ENCODE data around the gene BCLAF1.

Gene BCLAF1

DNA sequence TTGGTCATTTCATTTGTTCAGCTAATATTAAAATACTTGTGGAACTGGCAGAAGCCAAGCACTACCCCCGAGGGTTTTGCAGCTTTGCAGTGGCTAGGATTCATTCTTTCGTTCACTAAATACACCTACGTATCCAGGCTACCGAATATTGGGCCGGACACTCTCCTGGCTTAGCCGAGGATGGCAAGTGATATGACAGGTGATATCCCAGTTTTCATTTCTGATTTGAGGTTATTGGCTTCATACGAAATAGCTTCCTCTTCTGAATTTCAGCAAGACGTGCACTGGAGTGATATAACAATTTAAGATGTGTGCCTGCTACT is 39.0 kb downstream of the BCLAF1 start:
- no peak for TF ChIP-seq EZH2phosphoT487 (IDR thresholded peaks at IDR 0.05; ENCODE audit: borderline replicate concordance, low read length)
- TF ChIP-seq, protein P1, sequence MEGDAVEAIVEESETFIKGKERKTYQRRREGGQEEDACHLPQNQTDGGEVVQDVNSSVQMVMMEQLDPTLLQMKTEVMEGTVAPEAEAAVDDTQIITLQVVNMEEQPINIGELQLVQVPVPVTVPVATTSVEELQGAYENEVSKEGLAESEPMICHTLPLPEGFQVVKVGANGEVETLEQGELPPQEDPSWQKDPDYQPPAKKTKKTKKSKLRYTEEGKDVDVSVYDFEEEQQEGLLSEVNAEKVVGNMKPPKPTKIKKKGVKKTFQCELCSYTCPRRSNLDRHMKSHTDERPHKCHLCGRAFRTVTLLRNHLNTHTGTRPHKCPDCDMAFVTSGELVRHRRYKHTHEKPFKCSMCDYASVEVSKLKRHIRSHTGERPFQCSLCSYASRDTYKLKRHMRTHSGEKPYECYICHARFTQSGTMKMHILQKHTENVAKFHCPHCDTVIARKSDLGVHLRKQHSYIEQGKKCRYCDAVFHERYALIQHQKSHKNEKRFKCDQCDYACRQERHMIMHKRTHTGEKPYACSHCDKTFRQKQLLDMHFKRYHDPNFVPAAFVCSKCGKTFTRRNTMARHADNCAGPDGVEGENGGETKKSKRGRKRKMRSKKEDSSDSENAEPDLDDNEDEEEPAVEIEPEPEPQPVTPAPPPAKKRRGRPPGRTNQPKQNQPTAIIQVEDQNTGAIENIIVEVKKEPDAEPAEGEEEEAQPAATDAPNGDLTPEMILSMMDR (IDR thresholded peaks at IDR 0.05; ENCODE audit: low read depth, low read length, poor library complexity, severe bottlenecking): no peak

DNA sequence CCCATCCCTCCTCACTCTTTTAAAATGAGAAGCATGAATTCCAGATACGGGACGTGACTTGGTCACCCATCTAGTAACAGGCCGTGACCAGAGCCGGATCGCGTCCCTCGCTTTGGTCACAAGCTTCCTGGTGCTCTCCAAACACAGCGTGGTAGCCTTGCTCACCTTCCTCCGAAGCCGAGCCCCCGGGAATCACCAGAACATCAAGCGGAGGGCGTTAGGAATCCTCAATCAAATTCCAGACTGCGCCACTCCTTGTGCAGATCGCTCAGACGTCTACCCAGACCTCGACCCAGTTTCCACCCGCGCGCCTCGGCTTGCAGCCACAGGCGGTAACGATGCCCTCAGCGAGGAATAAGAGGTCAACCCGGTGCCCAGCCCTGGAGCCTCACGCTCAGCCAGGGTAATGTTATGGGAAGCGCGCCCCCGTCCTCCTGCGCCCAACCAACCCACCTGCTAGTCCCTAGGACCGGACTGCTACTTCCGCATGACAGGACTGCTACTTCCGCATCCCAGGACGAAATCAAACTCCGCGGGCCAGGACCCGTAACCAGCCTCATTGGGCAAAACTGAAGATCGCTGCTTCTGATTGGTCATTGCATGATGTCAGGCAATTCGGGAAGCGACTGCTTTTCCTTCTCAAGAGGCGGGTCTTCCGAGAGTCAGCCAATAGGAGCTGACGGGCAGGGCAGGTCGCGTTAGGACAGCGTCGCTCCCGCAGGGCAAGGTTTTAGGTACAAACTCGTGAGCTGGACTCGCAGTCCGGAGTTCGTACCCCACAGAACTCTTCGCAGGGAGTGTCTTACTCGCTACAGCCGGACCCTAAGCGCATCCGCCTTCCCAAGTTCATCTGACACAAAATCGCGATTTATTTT is 39.6 kb downstream of the BCLAF1 start, which contains the start of gene MTFR2:
Gene MTFR2 (minus strand): TSS at position 501 of the 875 bp plus-strand sequence. CDS start 1,212 bp downstream, outside the sequence.
- TF ChIP-seq, protein P1 (IDR thresholded peaks at IDR 0.05; ENCODE audit: low read depth, low read length, poor library complexity, severe bottlenecking): no peak
- no peak for TF ChIP-seq EZH2phosphoT487 (IDR thresholded peaks at IDR 0.05; ENCODE audit: borderline replicate concordance, low read length)
- peak within 1 kb of the TSS; percentile 99 for H3K4me3 ChIP-seq (ENCODE audit: low read length)
- no peaks in the 10 kb centered on the region for H3K27me3 ChIP-seq (ENCODE audit: control insufficient read depth, low read length)
- no peaks in the 10 kb centered on the region for H3K9me2 ChIP-seq (replicated peaks; ENCODE audit: control insufficient read depth, low read length)
- peaks cover 3% of the 10 kb centered on the region; the same call in 1 of the 2 replicates for H3K9me3 ChIP-seq (ENCODE audit: control insufficient read depth, insufficient read depth, low read length)
- peaks cover 39% of the 10 kb centered on the region for H3F3A ChIP-seq (ENCODE audit: control insufficient read depth, insufficient read depth)
- peak within 1 kb of the TSS; percentile 94 for H3K4me2 ChIP-seq (ENCODE audit: low read length)
- peaks cover 26% of the 10 kb centered on the region for H3K4me1 ChIP-seq (ENCODE audit: control insufficient read depth, low read length)
- H4K20me1 ChIP-seq (ENCODE audit: control insufficient read depth, insufficient read depth, low read depth, low read length): no peaks in the 10 kb centered on the region
- H3K36me3 ChIP-seq (ENCODE audit: control insufficient read depth, low read length): peaks cover 49% of the 10 kb centered on the region
- H3K79me2 ChIP-seq (ENCODE audit: control insufficient read depth, low read length): peaks cover 51% of the 10 kb centered on the region
- H3K27ac ChIP-seq (ENCODE audit: low read depth, low read length): peak within 1 kb of the TSS; percentile 51

More for the DNA sequence above, 39.0 kb downstream of the BCLAF1 start:
- Histone ChIP-seq H3K27me3 (ENCODE audit: control insufficient read depth, low read length) (no peaks in the 10 kb centered on the region), H3K4me2 (ENCODE audit: low read length) (peak overlapping the region; percentile 94), H3K36me3 (ENCODE audit: control insufficient read depth, low read length) (peaks cover 43% of the 10 kb centered on the region), H3K9me3 (ENCODE audit: control insufficient read depth, insufficient read depth, low read length) (peaks cover 3% of the 10 kb centered on the region; the same call in 1 of the 2 replicates), H3K9me2 (replicated peaks; ENCODE audit: control insufficient read depth, low read length) (no peaks in the 10 kb centered on the region), H3K27ac (ENCODE audit: low read depth, low read length) (peak overlapping the region; percentile 24), H3K4me1 (ENCODE audit: control insufficient read depth, low read length) (peaks cover 26% of the 10 kb centered on the region), H3K79me2 (ENCODE audit: control insufficient read depth, low read length) (peaks cover 45% of the 10 kb centered on the region), H4K20me1 (ENCODE audit: control insufficient read depth, insufficient read depth, low read depth, low read length) (no peaks in the 10 kb centered on the region), H3K4me3 (ENCODE audit: low read length) (peak overlapping the region; percentile 99), H3F3A (ENCODE audit: control insufficient read depth, insufficient read depth) (peaks cover 38% of the 10 kb centered on the region)

DNA sequence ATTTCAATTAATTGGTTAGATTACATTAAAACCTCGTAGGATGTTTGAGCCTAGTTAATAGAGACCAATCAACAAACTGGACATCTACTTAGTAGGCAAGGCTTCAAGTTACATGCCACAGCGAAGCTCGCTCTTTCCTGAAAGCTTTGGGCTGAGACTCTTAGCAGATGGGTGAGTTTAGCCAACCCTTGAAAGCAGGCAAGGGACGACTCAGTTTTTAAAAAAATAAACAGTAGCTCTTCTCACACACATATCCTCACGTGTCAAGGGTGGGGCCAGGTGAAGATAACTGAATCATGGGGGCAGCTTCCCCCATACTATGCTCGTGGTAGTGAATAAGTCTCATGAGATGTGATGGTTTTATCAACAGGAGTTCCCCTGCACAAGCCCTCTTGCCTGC is 40.3 kb downstream of the BCLAF1 start:
- Histone ChIP-seq H3K27ac (ENCODE audit: low read depth, low read length) (peak overlapping the region; percentile 51), H3K79me2 (ENCODE audit: control insufficient read depth, low read length) (peaks cover 55% of the 10 kb centered on the region), H3K4me3 (ENCODE audit: low read length) (peak overlapping the region; percentile 99), H3F3A (ENCODE audit: control insufficient read depth, insufficient read depth) (peaks cover 34% of the 10 kb centered on the region), H3K9me2 (replicated peaks; ENCODE audit: control insufficient read depth, low read length) (no peaks in the 10 kb centered on the region), H3K36me3 (ENCODE audit: control insufficient read depth, low read length) (peaks cover 56% of the 10 kb centered on the region), H3K9me3 (ENCODE audit: control insufficient read depth, insufficient read depth, low read length) (peaks cover 3% of the 10 kb centered on the region; the same call in 1 of the 2 replicates), H3K4me1 (ENCODE audit: control insufficient read depth, low read length) (peaks cover 26% of the 10 kb centered on the region), H3K27me3 (ENCODE audit: control insufficient read depth, low read length) (no peaks in the 10 kb centered on the region), H3K4me2 (ENCODE audit: low read length) (peak overlapping the region; percentile 78), H4K20me1 (ENCODE audit: control insufficient read depth, insufficient read depth, low read depth, low read length) (no peaks in the 10 kb centered on the region)
- TF ChIP-seq EZH2phosphoT487 (IDR thresholded peaks at IDR 0.05; ENCODE audit: borderline replicate concordance, low read length): no peak
- TF ChIP-seq, protein P1 (IDR thresholded peaks at IDR 0.05; ENCODE audit: low read depth, low read length, poor library complexity, severe bottlenecking): no peak
